Trophoblast cell (in vitro differentiated cells and primary cell): ENCODE data around the gene CKB.

Source experiments
- DNase-seq, 2 donors: peaks; one replicate each; pipeline ENCODE4 v3.0.0-alpha.2; 2016
- H2AFZ ChIP-seq: 2 replicates; pipeline ENCODE4 v1.6.1; 2013; ENCODE audit warnings: low read length, moderate library complexity, mild to moderate bottlenecking; ENCODE audit not compliant: insufficient read depth, poor library complexity
- H2AK5ac ChIP-seq: 2 replicates; pipeline ENCODE4 v1.6.1; 2013; ENCODE audit warnings: mild to moderate bottlenecking, low read length
- H2BK120ac ChIP-seq: 2 replicates; pipeline ENCODE4 v1.6.1; 2013; ENCODE audit warnings: low read length, mild to moderate bottlenecking, moderate library complexity; ENCODE audit not compliant: insufficient read depth, poor library complexity
- H2BK12ac ChIP-seq: 2 replicates; pipeline ENCODE4 v1.6.1; 2013; ENCODE audit warnings: mild to moderate bottlenecking, low read length, moderate library complexity
- H2BK5ac ChIP-seq: 2 replicates; pipeline ENCODE4 v1.6.1; 2013; ENCODE audit warnings: low read length, low read depth, moderate library complexity, mild to moderate bottlenecking; ENCODE audit not compliant: poor library complexity
- H3K14ac ChIP-seq: 2 replicates; pipeline ENCODE4 v1.6.1; 2013; ENCODE audit warnings: mild to moderate bottlenecking, low read length
- H3K18ac ChIP-seq: 2 replicates; pipeline ENCODE4 v1.6.1; 2013; ENCODE audit warnings: mild to moderate bottlenecking, low read length
- H3K23ac ChIP-seq: 2 replicates; pipeline ENCODE4 v1.6.1; 2013; ENCODE audit warnings: low read length
- H3K27ac ChIP-seq: 2 replicates; pipeline ENCODE4 v1.5.1; 2013; ENCODE audit warnings: low read depth, mild to moderate bottlenecking, inconsistent platforms, low read length, moderate library complexity
- H3K27me3 ChIP-seq: 2 replicates; pipeline ENCODE4 v1.6.1; 2013; ENCODE audit warnings: inconsistent platforms, mild to moderate bottlenecking, low read length, moderate library complexity; ENCODE audit not compliant: insufficient read depth
- H3K36me3 ChIP-seq, 2 experiments: 1 replicate in 1 of 2; 2 replicates in 1 of 2; pipeline ENCODE4 v1.6.1; 2013; ENCODE audit warnings: low read length in 2 of 2, mild to moderate bottlenecking in 2 of 2, moderate library complexity in 1 of 2; ENCODE audit not compliant: insufficient read depth in 2 of 2, control insufficient read depth in 1 of 2
- H3K4ac ChIP-seq: 2 replicates; pipeline ENCODE4 v1.6.1; 2013; ENCODE audit warnings: low read depth, mild to moderate bottlenecking, low read length, moderate library complexity
- H3K4me1 ChIP-seq, 2 experiments: 1 replicate in 1 of 2; 2 replicates in 1 of 2; pipeline ENCODE4 v1.6.1; 2013; ENCODE audit warnings: low read length in 2 of 2, mild to moderate bottlenecking in 2 of 2, moderate library complexity in 1 of 2; ENCODE audit not compliant: insufficient read depth in 2 of 2, control insufficient read depth in 1 of 2
- H3K4me2 ChIP-seq: 2 replicates; pipeline ENCODE4 v1.6.1; 2013; ENCODE audit warnings: inconsistent platforms, mild to moderate bottlenecking, low read length, moderate library complexity
- H3K4me3 ChIP-seq: 2 replicates; pipeline ENCODE4 v1.5.1; 2013; ENCODE audit warnings: mild to moderate bottlenecking, low read depth, low read length, inconsistent platforms
- H3K79me1 ChIP-seq: one replicate; pipeline ENCODE4 v1.6.1; 2013; ENCODE audit warnings: low read length
- H3K79me2 ChIP-seq: 2 replicates; pipeline ENCODE4 v1.6.1; 2013; ENCODE audit warnings: low read length, mild to moderate bottlenecking; ENCODE audit not compliant: control insufficient read depth, insufficient read depth, poor library complexity
- H3K9ac ChIP-seq: 2 replicates; pipeline ENCODE4 v1.6.1; 2013; ENCODE audit warnings: mild to moderate bottlenecking, low read length
- H3K9me3 ChIP-seq: 2 replicates; pipeline ENCODE4 v1.6.1; 2013; ENCODE audit warnings: low read depth, mild to moderate bottlenecking, control low read depth, inconsistent platforms, low read length; ENCODE audit not compliant: insufficient read depth
- H4K12ac ChIP-seq: 2 replicates; pipeline ENCODE4 v1.6.1; 2013; ENCODE audit warnings: low read depth, mild to moderate bottlenecking, low read length, moderate library complexity
- H4K8ac ChIP-seq: 2 replicates; pipeline ENCODE4 v1.6.1; 2013; ENCODE audit warnings: low read depth, mild to moderate bottlenecking, low read length, moderate library complexity
- H4K91ac ChIP-seq: one replicate; pipeline ENCODE4 v1.6.1; 2013; ENCODE audit warnings: low read depth, mild to moderate bottlenecking, low read length, moderate library complexity
- WGBS: extraction: QIAGEN DNeasy Blood & Tissue Kit; methylation state at CpG from one replicate; pipeline ENCODE4 v1.1.7; 2013; ENCODE audit warnings: missing lambda C conversion rate; ENCODE audit not compliant: insufficient read length, insufficient coverage; ENCODE audit errors: extremely low coverage; 5-methylcytosine and 5-hydroxymethylcytosine counted together

Gene CKB

DNA sequence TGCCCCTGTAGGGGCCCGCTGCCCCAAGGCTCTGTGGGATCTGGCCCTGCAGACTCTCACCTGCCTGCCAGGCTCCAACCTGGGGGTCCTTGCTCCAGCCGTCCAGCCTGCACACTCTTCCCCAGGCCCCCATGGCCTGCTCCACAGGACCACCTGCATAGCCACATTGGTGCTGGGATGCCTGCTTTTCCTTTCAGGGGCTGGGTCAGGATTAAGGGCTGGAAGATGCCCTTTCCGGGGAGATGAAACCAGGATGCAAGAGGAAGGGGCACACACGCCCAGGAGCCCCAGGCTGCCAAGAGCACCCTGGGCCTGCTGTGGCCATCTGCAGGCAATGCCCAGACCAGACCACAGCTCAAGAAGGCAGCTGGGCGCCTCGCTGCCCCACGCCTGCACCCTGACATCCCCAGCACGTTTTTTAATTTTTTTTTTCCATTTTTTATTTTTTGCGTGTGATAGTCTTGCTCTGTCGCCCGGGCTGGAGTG, 24.9 kb upstream of the CKB start:
- Histone ChIP-seq H3K9me3 (peaks cover 5% of the 10 kb centered on the region), H3K79me2 (no peaks in the 10 kb centered on the region)

DNA sequence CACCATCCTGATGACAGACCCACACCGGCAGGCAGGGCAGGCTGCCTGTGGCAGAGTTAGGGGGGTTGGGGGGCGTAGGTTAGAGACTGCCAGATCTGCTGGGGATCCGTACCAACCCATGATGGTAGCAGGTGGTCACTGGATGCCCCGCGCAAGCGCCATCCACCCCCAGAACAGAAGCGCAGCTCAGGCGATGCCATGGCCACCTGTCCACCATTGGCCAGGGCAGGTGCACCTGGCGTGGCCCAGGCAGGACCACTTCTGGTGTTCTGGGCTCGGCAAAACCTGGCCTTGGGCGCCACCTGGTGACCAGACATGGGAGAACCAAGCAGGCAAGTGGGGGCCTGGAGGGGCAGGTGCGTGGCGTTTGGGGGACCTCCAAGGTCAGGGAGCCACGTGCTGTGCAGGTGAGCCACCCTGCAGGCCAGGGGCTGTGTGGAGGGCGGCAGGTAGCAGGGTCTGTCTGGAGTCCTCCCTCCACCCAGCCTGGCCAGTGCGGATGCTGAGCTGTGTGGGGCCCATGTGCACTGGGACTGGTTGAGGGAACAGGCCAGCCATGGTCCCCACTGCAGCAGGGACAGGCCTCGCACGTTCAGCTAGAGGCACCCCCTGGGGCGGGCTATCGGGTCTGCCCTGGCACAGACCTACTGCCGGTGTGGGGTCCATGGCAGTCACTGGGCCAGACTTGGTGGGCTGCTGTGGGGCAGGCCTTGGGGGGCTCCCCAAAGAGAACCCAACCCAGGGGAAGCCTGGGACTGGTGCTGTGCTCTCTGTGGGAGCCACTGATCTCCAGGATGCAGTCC, 24.2 kb upstream of the CKB start:
- no peak overlapping the region for H3K14ac ChIP-seq

More for the DNA sequence above, 24.9 kb upstream of the CKB start:
- no peaks in the 10 kb centered on the region for H3K27me3 ChIP-seq
- H3K4me1 ChIP-seq: peaks cover 7 to 8% of the 10 kb centered on the region in 2 experiments
- H3K4me2 ChIP-seq: no peak overlapping the region
- no peak overlapping the region for H3K4me3 ChIP-seq
- no peak overlapping the region for H2AFZ ChIP-seq
- no peak overlapping the region for H3K27ac ChIP-seq
- H3K23ac ChIP-seq: no peak overlapping the region
- WGBS: no CpG with 5 or more reads among the region's 11 CpGs
- H2AK5ac ChIP-seq: no peak overlapping the region
- H2BK5ac ChIP-seq: no peak overlapping the region
- H3K18ac ChIP-seq: no peak overlapping the region
- H3K9ac ChIP-seq: no peak overlapping the region
- H4K12ac ChIP-seq: no peak overlapping the region
- H3K79me1 ChIP-seq: no peaks in the 10 kb centered on the region
- H2BK120ac ChIP-seq: no peak overlapping the region
- no peak overlapping the region for H3K14ac ChIP-seq
- no peak overlapping the region for H2BK12ac ChIP-seq
- no peak overlapping the region for H4K91ac ChIP-seq
- no peak overlapping the region for H3K4ac ChIP-seq
- DNase-seq: no peak
- no peaks in the 10 kb centered on the region for H3K36me3 ChIP-seq
- no peak overlapping the region for H4K8ac ChIP-seq

GRCh38 chr14:103545915-103546651, 23.5 kb upstream of the CKB start:
- no peak overlapping the region for H4K8ac ChIP-seq
- DNase-seq: no peak
- WGBS: no CpG with 5 or more reads among the region's 27 CpGs
- no peaks in the 10 kb centered on the region for H3K27me3 ChIP-seq
- H2BK120ac ChIP-seq: no peak overlapping the region
- no peak overlapping the region for H2AK5ac ChIP-seq
- H3K79me1 ChIP-seq: no peaks in the 10 kb centered on the region
- no peak overlapping the region for H3K18ac ChIP-seq
- no peak overlapping the region for H3K4me3 ChIP-seq
- H4K91ac ChIP-seq: no peak overlapping the region
- H3K27ac ChIP-seq: no peak overlapping the region
- no peak overlapping the region for H2BK5ac ChIP-seq
- no peak overlapping the region for H2BK12ac ChIP-seq
- no peak overlapping the region for H3K9ac ChIP-seq
- no peaks in the 10 kb centered on the region for H3K9me3 ChIP-seq
- no peak overlapping the region for H3K14ac ChIP-seq
- H3K4me1 ChIP-seq: peaks cover 7 to 9% of the 10 kb centered on the region in 2 experiments
- no peaks in the 10 kb centered on the region for H3K36me3 ChIP-seq
- H3K4me2 ChIP-seq: no peak overlapping the region
- no peak overlapping the region for H2AFZ ChIP-seq
- H4K12ac ChIP-seq: no peak overlapping the region
- no peak overlapping the region for H3K4ac ChIP-seq
- H3K23ac ChIP-seq: no peak overlapping the region
- no peaks in the 10 kb centered on the region for H3K79me2 ChIP-seq

More for the DNA sequence above, 24.2 kb upstream of the CKB start:
- Histone ChIP-seq H3K4me3 (no peak overlapping the region), H2BK12ac (no peak overlapping the region), H3K36me3 (no peaks in the 10 kb centered on the region), H3K9ac (no peak overlapping the region), H2AK5ac (no peak overlapping the region), H3K18ac (no peak overlapping the region), H4K91ac (no peak overlapping the region), H3K23ac (no peak overlapping the region), H3K79me2 (no peaks in the 10 kb centered on the region), H2BK120ac (no peak overlapping the region), H3K27ac (no peak overlapping the region), H4K12ac (peak overlapping the region; percentile 19), H3K27me3 (no peaks in the 10 kb centered on the region), H3K4me2 (no peak overlapping the region), H3K4ac (no peak overlapping the region), H3K9me3 (peaks cover 5% of the 10 kb centered on the region), H3K4me1 (peaks cover 7 to 9% of the 10 kb centered on the region in 2 experiments), H4K8ac (no peak overlapping the region), H2BK5ac (no peak overlapping the region), H3K79me1 (no peaks in the 10 kb centered on the region), H2AFZ (no peak overlapping the region)
- peak; percentile 50 to 75 for DNase-seq
- no CpG with 5 or more reads among the region's 21 CpGs for WGBS

DNA sequence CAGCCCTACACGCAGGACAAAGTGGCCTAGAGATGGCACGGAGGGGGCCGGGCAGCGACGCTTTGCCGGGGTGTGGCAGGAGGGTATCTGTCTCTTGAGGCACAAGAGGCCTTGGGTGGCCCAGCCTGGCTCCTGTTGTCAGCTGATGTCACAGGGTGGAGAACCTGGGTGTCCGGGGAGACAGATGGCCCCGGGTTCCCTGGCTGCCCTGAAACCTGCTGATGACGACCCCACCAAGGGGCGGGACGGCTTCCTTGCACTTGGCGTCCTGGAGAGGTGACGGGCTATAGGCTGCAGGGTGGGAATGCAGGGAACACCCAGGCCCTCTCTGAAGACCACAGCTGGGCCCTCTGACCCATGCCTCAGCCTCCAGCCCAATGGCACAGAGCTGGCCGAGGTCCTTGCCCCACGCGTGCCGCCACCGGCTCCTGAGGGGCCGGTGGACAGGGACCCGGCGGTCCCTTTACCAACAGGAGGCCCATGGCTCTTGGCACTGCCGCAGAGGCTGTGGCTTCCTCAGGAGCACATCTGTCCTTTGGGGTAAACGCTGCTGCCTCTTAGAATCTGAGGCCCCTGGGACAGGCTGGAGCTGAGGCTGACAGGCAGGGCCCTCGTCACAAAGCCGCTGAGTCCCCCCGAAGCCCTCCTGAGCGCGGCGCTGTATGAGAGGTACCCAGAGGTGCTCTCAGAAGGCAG, 22.7 kb upstream of the CKB start:
- no peak overlapping the region for H3K4me2 ChIP-seq
- no peaks in the 10 kb centered on the region for H3K79me1 ChIP-seq
- no peak overlapping the region for H4K8ac ChIP-seq
- H3K9me3 ChIP-seq: no peaks in the 10 kb centered on the region
- H2BK12ac ChIP-seq: no peak overlapping the region
- H4K12ac ChIP-seq: no peak overlapping the region
- H3K4ac ChIP-seq: no peak overlapping the region
- no peak overlapping the region for H3K23ac ChIP-seq
- H4K91ac ChIP-seq: no peak overlapping the region
- no peak overlapping the region for H2BK5ac ChIP-seq
- DNase-seq: no peak
- no peak overlapping the region for H3K27ac ChIP-seq
- H3K36me3 ChIP-seq: no peaks in the 10 kb centered on the region
- no peak overlapping the region for H2BK120ac ChIP-seq
- no peaks in the 10 kb centered on the region for H3K79me2 ChIP-seq
- WGBS: no CpG with 5 or more reads among the region's 29 CpGs
- H3K27me3 ChIP-seq: no peaks in the 10 kb centered on the region
- no peak overlapping the region for H3K14ac ChIP-seq
- H3K9ac ChIP-seq: no peak overlapping the region
- no peak overlapping the region for H3K4me3 ChIP-seq
- H2AK5ac ChIP-seq: no peak overlapping the region
- H3K18ac ChIP-seq: no peak overlapping the region
- no peak overlapping the region for H2AFZ ChIP-seq
- peaks cover 7 to 9% of the 10 kb centered on the region in 2 experiments for H3K4me1 ChIP-seq
